Measurements from ENCODE around the gene STAB2.

Gene STAB2

GRCh38 chr12:103586791-103587370 is at the start of gene STAB2:
Gene STAB2 (plus strand): TSS chr12:103587273. CDS start chr12:103587477, 204 bp downstream.
- DNase-seq: no peak

GRCh38 chr12:103538397-103538796 is 48.7 kb upstream of the STAB2 start:
- DNase-seq: no peak

GRCh38 chr12:103540319-103540718 is 46.8 kb upstream of the STAB2 start:
- DNase-seq: no peak

GRCh38 chr12:103542078-103542477 is 45.0 kb upstream of the STAB2 start:
- no peak for DNase-seq

- no peak for DNase-seq
Observed at GRCh38 chr12:103546959-103547358, 40.1 kb upstream of the STAB2 start.

- no peak for DNase-seq
Observed at GRCh38 chr12:103547376-103547775, 39.7 kb upstream of the STAB2 start.

- no peak for DNase-seq
Observed at GRCh38 chr12:103547929-103548328, 39.1 kb upstream of the STAB2 start.

- DNase-seq: peak; percentile 49
Observed at GRCh38 chr12:103548622-103549601, 38.2 kb upstream of the STAB2 start.

- no peak for DNase-seq
Observed at GRCh38 chr12:103556890-103557627, 30.0 kb upstream of the STAB2 start.

GRCh38 chr12:103557628-103558010 is 29.5 kb upstream of the STAB2 start:
- no peak for DNase-seq

- no peak for DNase-seq
Observed at GRCh38 chr12:103558879-103559278, 28.2 kb upstream of the STAB2 start.

GRCh38 chr12:103560604-103561101 is 26.4 kb upstream of the STAB2 start:
- DNase-seq: no peak

GRCh38 chr12:103561174-103561573 is 25.9 kb upstream of the STAB2 start:
- DNase-seq: no peak

- no peak for DNase-seq
Observed at GRCh38 chr12:103566398-103566797, 20.7 kb upstream of the STAB2 start.

GRCh38 chr12:103569278-103569677 is 17.8 kb upstream of the STAB2 start:
- DNase-seq: no peak

- DNase-seq: no peak
Observed at GRCh38 chr12:103571286-103571685, 15.8 kb upstream of the STAB2 start.

- DNase-seq: no peak
Observed at GRCh38 chr12:103572312-103573045, 14.6 kb upstream of the STAB2 start.

- no peak for DNase-seq
Observed at GRCh38 chr12:103573185-103573584, 13.9 kb upstream of the STAB2 start.

GRCh38 chr12:103578926-103579325 is 8.1 kb upstream of the STAB2 start:
- DNase-seq: no peak

- DNase-seq: no peak
Observed at GRCh38 chr12:103580026-103580425, 7.0 kb upstream of the STAB2 start.

GRCh38 chr12:103583008-103583407 is 4.1 kb upstream of the STAB2 start:
- DNase-seq: no peak

- DNase-seq: no peak
Observed at GRCh38 chr12:103586132-103586531, 941 bp upstream of the STAB2 start.

GRCh38 chr12:103588680-103589079 is 1.6 kb downstream of the STAB2 start:
- DNase-seq: no peak

All from CD4-positive, alpha-beta T cell treated with Interferon gamma for 1 hour (primary cell).